WI38 (cell line): ENCODE results near the gene TMEM245.

Source experiments
- H3K4me3 ChIP-seq: 2 replicates; pipeline ENCODE4 v1.5.1; 2011; ENCODE audit warnings: low read depth, mild to moderate bottlenecking, control low read depth, low read length
- CTCF ChIP-seq: IDR thresholded peaks from 2 replicates; pipeline ENCODE4 v1.5.1; 2012; ENCODE audit warnings: low read depth, mild to moderate bottlenecking, control low read depth, low read length

The TMEM245 gene

GRCh38 chr9:109121232-109121796 lies 1.6 kb upstream of the TMEM245 start:
- TF ChIP-seq CTCF = no peak
- no peak overlapping the region for H3K4me3 ChIP-seq

GRCh38 chr9:109120204-109120789 lies 550 bp upstream of the TMEM245 start:
- TF ChIP-seq CTCF = no peak
- peak overlapping the region; percentile 16; the same call in 1 of the 2 replicates for H3K4me3 ChIP-seq

GRCh38 chr9:109118808-109119438 lies 824 bp downstream of the TMEM245 start:
- no peak for TF ChIP-seq CTCF
- H3K4me3 ChIP-seq = peak overlapping the region; percentile 85

GRCh38 chr9:109117856-109118807 lies 1.6 kb downstream of the TMEM245 start:
- peak overlapping the region; percentile 85 for H3K4me3 ChIP-seq
- no peak for TF ChIP-seq CTCF

GRCh38 chr9:109115931-109116526 lies 3.7 kb downstream of the TMEM245 start:
- TF ChIP-seq CTCF = no peak
- no peak overlapping the region for H3K4me3 ChIP-seq

- no peak for TF ChIP-seq CTCF
- no peak overlapping the region for H3K4me3 ChIP-seq
Observed at GRCh38 chr9:109114670-109115069, 5.1 kb downstream of the TMEM245 start.
